Amygdala (tissue), 56 donors: ENCODE data around the gene TMEM33.

ENCODE experiments used
- DNase-seq, 56 donors: peaks; one replicate each; lab custom pipeline; 2025; lab: John Stamatoyannopoulos, UW

TMEM33 gene

GRCh38 chr4:41992967-41993857 lies 58.0 kb downstream of the TMEM33 start:
- no peak for DNase-seq

GRCh38 chr4:41994461-41994985 lies 59.3 kb downstream of the TMEM33 start:
- no peak for DNase-seq

- no peak for DNase-seq
Measured at GRCh38 chr4:41998019-41998418, 62.8 kb downstream of the TMEM33 start.

DNA sequence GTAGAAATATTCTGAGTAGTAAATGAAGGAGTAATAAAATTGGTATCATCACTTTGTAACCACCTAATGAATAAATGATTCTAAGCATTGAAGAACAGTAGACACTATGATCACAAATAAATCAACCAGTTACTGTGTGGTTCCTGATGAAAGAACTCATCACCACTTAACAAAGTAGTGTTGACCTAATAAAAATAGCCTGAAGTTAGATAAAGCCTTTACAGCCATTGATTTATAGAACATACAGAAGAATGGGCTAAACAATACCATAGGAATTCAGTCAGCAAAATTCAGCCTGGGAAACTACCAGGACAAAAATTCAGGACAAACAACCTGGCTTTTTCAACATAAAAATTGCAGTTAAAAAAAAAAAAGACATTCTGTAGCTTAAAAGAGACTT lies 64.1 kb downstream of the TMEM33 start:
- no peak for DNase-seq

DNA sequence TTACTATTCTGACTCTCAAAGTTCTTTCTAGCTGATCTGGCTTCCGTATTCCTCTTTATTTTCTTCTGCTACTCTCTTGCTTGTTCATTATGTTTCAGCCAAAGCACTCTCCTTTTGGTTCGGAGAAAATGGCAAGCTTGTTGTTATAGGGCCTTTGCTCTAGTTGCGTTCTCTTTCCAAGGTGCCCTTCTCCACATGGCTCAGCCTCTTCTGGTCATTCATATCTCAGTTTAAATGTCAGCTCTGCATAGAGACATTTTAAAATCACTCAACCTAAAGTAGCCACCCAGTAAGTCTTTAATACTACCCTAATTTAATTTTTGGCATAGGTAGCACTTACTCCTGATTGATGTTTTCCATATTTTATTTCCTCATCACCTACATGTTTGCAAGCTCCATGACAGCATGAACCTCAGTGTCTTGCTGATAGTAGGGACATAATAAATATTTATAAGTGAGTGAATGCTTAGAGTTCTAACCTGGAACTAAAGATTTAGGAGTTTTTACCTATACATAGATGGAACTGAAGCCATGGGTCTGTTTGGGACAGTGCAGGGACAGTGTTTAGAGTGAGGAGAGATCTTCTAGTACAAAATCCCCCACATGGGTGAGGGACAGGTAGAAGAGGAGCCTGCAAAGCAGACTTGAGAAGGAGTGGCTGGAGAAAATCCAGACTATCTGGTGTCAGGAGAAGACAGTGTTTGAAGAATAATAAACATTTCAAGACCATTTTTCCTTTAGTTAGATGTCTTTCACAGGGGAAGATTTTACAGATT lies 73.0 kb downstream of the TMEM33 start:
- DNase-seq: no peak
